BJ (cell line): ENCODE measurements around the gene PHC2. TPM values are rescaled to one million over a fixed set of nuclear protein-coding genes. Genes with fewer than 3 reads are reported as not detected.

Experiments
- CTCF ChIA-PET: fragments of 350-600 bp; formaldehyde crosslinking; extraction: SDS; loops from one replicate; lab custom pipeline; 2021; ENCODE audit warnings: antibody characterized with exemption, inconsistent platforms; lab: Yijun Ruan, JAX
- POLR2A ChIA-PET: fragments of 300-600 bp; sonication (Branson Sonifier 250); formaldehyde crosslinking; extraction: SDS; loops from one replicate; lab custom pipeline; 2021; ENCODE audit warnings: antibody characterized with exemption; lab: Charles Lee
- DNase-seq: peaks from one replicate; pipeline ENCODE4 v3.0.0-alpha.2; 2011; ENCODE audit warnings: low read depth
- H3K27me3 ChIP-seq: 2 replicates; pipeline ENCODE4 v1.6.0; 2011; ENCODE audit warnings: low read length; ENCODE audit not compliant: control insufficient read depth, insufficient read depth
- H3K36me3 ChIP-seq: 2 replicates; pipeline ENCODE4 v1.5.1; 2011; ENCODE audit warnings: low read length; ENCODE audit not compliant: control insufficient read depth, insufficient read depth
- H3K4me3 ChIP-seq: 2 replicates; pipeline ENCODE4 v1.5.1; 2011; ENCODE audit warnings: low read depth, mild to moderate bottlenecking, control low read depth, low read length
- CTCF ChIP-seq: IDR thresholded peaks from 2 replicates; pipeline ENCODE4 v1.5.1; 2011; ENCODE audit warnings: low read depth, mild to moderate bottlenecking, control low read depth, inconsistent platforms, low read length, moderate library complexity; ENCODE audit not compliant: insufficient read depth
- polyA plus RNA-seq: library from polyadenylated mRNA; depleted of rRNA; stranded (reverse); fragments of >200 nt; gene quantifications from 2 replicates; pipeline ENCODE4 v1.2.3, GENCODE V29; 2011

The PHC2 gene
- polyA plus RNA-seq, 1 experiment: 62.0 TPM

- ChIA-PET CTCF (interaction anchor here (2.2 kb wide), 1 partner anchor 9 kb away, joined by 12 read pairs; no protein-coding TSS in a partner anchor), POLR2A (no interaction called here)
- Histone ChIP-seq H3K4me3 (no peak overlapping the region), H3K27me3 (no peaks in the 10 kb centered on the region), H3K36me3 (peaks cover 9% of the 10 kb centered on the region; the same call in 1 of the 2 replicates)
- DNase-seq: no peak
- no peak for TF ChIP-seq CTCF
These were observed 144.3 kb downstream of the PHC2 start for GRCh38 chr1:33286451-33287185.

GRCh38 chr1:33284049-33284448, 146.8 kb downstream of the PHC2 start:
- Histone ChIP-seq H3K4me3 (no peak overlapping the region), H3K27me3 (no peaks in the 10 kb centered on the region), H3K36me3 (peaks cover 17% of the 10 kb centered on the region)
- CTCF ChIA-PET: interaction anchor here (1.1 to 2.8 kb wide), 2 partner anchors 11 kb away, joined by 4 to 17 read pairs; no protein-coding TSS in a partner anchor
- no peak for DNase-seq
- no peak for TF ChIP-seq CTCF
- POLR2A ChIA-PET: no interaction called here

- DNase-seq: no peak
- POLR2A ChIA-PET: no interaction called here
- Histone ChIP-seq H3K4me3 (no peak overlapping the region), H3K27me3 (no peaks in the 10 kb centered on the region), H3K36me3 (peaks cover 17% of the 10 kb centered on the region)
- no peak for TF ChIP-seq CTCF
- CTCF ChIA-PET: interaction anchor here (1.3 to 2.8 kb wide), 2 partner anchors 12 to 173 kb away, joined by 3 to 17 read pairs; no protein-coding TSS in a partner anchor
These were observed 148.1 kb downstream of the PHC2 start for GRCh38 chr1:33282791-33283190.

GRCh38 chr1:33281554-33282303, 149.2 kb downstream of the PHC2 start:
- CTCF ChIA-PET: interaction anchor here (0.6 to 2.8 kb wide), 4 partner anchors 13 to 203 kb away, joined by 3 to 17 read pairs (median 3); no protein-coding TSS in a partner anchor
- POLR2A ChIA-PET: interaction anchor here (0.6 kb wide), 1 partner anchor 127 kb away, joined by 4 read pairs; no protein-coding TSS in a partner anchor
- H3K36me3 ChIP-seq: peaks cover 26% of the 10 kb centered on the region
- no peak for DNase-seq
- H3K4me3 ChIP-seq: no peak overlapping the region
- H3K27me3 ChIP-seq: no peaks in the 10 kb centered on the region
- no peak for TF ChIP-seq CTCF

- ChIA-PET CTCF (no interaction called here), POLR2A (no interaction called here)
- H3K4me3 ChIP-seq: no peak overlapping the region
- H3K36me3 ChIP-seq: peaks cover 28% of the 10 kb centered on the region
- H3K27me3 ChIP-seq: no peaks in the 10 kb centered on the region
- no peak for DNase-seq
- no peak for TF ChIP-seq CTCF
These were observed 150.7 kb downstream of the PHC2 start for GRCh38 chr1:33280091-33280661.
